ENCODE measurements around the gene CHD9.
A peak's percentile ranks its signal among the peaks of the same experiment; 100 is the strongest.

CHD9 gene

GRCh38 chr16:53078247-53078646 is 23.5 kb downstream of the CHD9 start:
- H3K23ac ChIP-seq (ENCODE audit: low read length): no peak overlapping the region
- H2BK5ac ChIP-seq (ENCODE audit: low read depth, low read length, poor library complexity): no peak overlapping the region
- H2AK5ac ChIP-seq (ENCODE audit: low read length): no peak overlapping the region
- H3K18ac ChIP-seq (ENCODE audit: low read length): no peak overlapping the region
- peaks cover 4% of the 10 kb centered on the region for H3K9me3 ChIP-seq (ENCODE audit: insufficient read depth, low read depth, low read length)
- H4K12ac ChIP-seq (ENCODE audit: low read depth, low read length): no peak overlapping the region
- H3K27ac ChIP-seq (ENCODE audit: low read depth, low read length): no peak overlapping the region
- no peak overlapping the region for H4K8ac ChIP-seq (ENCODE audit: low read depth, low read length)
- H3K9ac ChIP-seq (ENCODE audit: low read length): no peak overlapping the region
- H3K14ac ChIP-seq (ENCODE audit: low read length): no peak overlapping the region
- no peak overlapping the region for H2BK120ac ChIP-seq (ENCODE audit: insufficient read depth, low read length, poor library complexity)
- H3K27me3 ChIP-seq (ENCODE audit: insufficient read depth, low read length): no peaks in the 10 kb centered on the region
- peaks cover 16% of the 10 kb centered on the region for H3K79me1 ChIP-seq (ENCODE audit: low read length)
- no peaks in the 10 kb centered on the region for H3K79me2 ChIP-seq (ENCODE audit: control insufficient read depth, insufficient read depth, low read length, poor library complexity)
- H3K4me3 ChIP-seq (ENCODE audit: low read depth, low read length): no peak overlapping the region
- H3K4ac ChIP-seq (ENCODE audit: low read depth, low read length): no peak overlapping the region
- no CpG with 5 or more reads among the region's 2 CpGs for WGBS (ENCODE audit: extremely low coverage, insufficient coverage, insufficient read length)
- H3K36me3 ChIP-seq (ENCODE audit: control insufficient read depth in 1 of 2, insufficient read depth in 2 of 2, low read length in 2 of 2): no peaks in the 10 kb centered on the region
- peak overlapping the region; percentile 50 for H2BK12ac ChIP-seq (ENCODE audit: low read length)
- no peak overlapping the region for H2AFZ ChIP-seq (ENCODE audit: insufficient read depth, low read length, poor library complexity)
- no peak overlapping the region for H3K4me2 ChIP-seq (ENCODE audit: low read length)
- H3K4me1 ChIP-seq (ENCODE audit: control insufficient read depth in 1 of 2, insufficient read depth in 2 of 2, low read length in 2 of 2): peaks cover 13 to 27% of the 10 kb centered on the region in 2 experiments
- DNase-seq: no peak
- peak overlapping the region; percentile 22 for H4K91ac ChIP-seq (ENCODE audit: low read depth, low read length)

- no peak overlapping the region for H2BK5ac ChIP-seq (ENCODE audit: low read depth, low read length, poor library complexity)
- no CpG with 5 or more reads among the region's 6 CpGs for WGBS (ENCODE audit: extremely low coverage, insufficient coverage, insufficient read length)
- no peaks in the 10 kb centered on the region for H3K79me2 ChIP-seq (ENCODE audit: control insufficient read depth, insufficient read depth, low read length, poor library complexity)
These were observed 24.1 kb downstream of the CHD9 start for GRCh38 chr16:53078765-53079485.

GRCh38 chr16:53080345-53081031 is 25.7 kb downstream of the CHD9 start:
- Histone ChIP-seq H4K12ac (ENCODE audit: low read depth, low read length) (no peak overlapping the region), H2AK5ac (ENCODE audit: low read length) (no peak overlapping the region), H3K79me2 (ENCODE audit: control insufficient read depth, insufficient read depth, low read length, poor library complexity) (no peaks in the 10 kb centered on the region), H4K8ac (ENCODE audit: low read depth, low read length) (no peak overlapping the region), H3K36me3 (ENCODE audit: control insufficient read depth in 1 of 2, insufficient read depth in 2 of 2, low read length in 2 of 2) (no peaks in the 10 kb centered on the region), H3K4me2 (ENCODE audit: low read length) (peak overlapping the region; percentile 43), H3K9me3 (ENCODE audit: insufficient read depth, low read depth, low read length) (no peaks in the 10 kb centered on the region), H2BK5ac (ENCODE audit: low read depth, low read length, poor library complexity) (peak overlapping the region; percentile 65), H3K9ac (ENCODE audit: low read length) (no peak overlapping the region), H3K79me1 (ENCODE audit: low read length) (peaks cover 16% of the 10 kb centered on the region), H3K27ac (ENCODE audit: low read depth, low read length) (peak overlapping the region; percentile 97), H3K18ac (ENCODE audit: low read length) (no peak overlapping the region), H3K4ac (ENCODE audit: low read depth, low read length) (no peak overlapping the region), H2BK120ac (ENCODE audit: insufficient read depth, low read length, poor library complexity) (peak overlapping the region; percentile 61), H3K23ac (ENCODE audit: low read length) (no peak overlapping the region), H3K4me1 (ENCODE audit: control insufficient read depth in 1 of 2, insufficient read depth in 2 of 2, low read length in 2 of 2) (peaks cover 19 to 36% of the 10 kb centered on the region in 2 experiments), H2BK12ac (ENCODE audit: low read length) (no peak overlapping the region), H2AFZ (ENCODE audit: insufficient read depth, low read length, poor library complexity) (no peak overlapping the region), H3K14ac (ENCODE audit: low read length) (no peak overlapping the region), H3K27me3 (ENCODE audit: insufficient read depth, low read length) (no peaks in the 10 kb centered on the region), H3K4me3 (ENCODE audit: low read depth, low read length) (no peak overlapping the region), H4K91ac (ENCODE audit: low read depth, low read length) (peak overlapping the region; percentile 57)
- DNase-seq: peak in 1 of 2 donors; percentile 14
- no CpG with 5 or more reads among the region's 8 CpGs for WGBS (ENCODE audit: extremely low coverage, insufficient coverage, insufficient read length)

More at GRCh38 chr16:53078765-53079485, 24.1 kb downstream of the CHD9 start:
- H3K9ac ChIP-seq (ENCODE audit: low read length): no peak overlapping the region
- H2AK5ac ChIP-seq (ENCODE audit: low read length): no peak overlapping the region
- H3K18ac ChIP-seq (ENCODE audit: low read length): no peak overlapping the region
- no peak overlapping the region for H3K4ac ChIP-seq (ENCODE audit: low read depth, low read length)
- H3K36me3 ChIP-seq (ENCODE audit: control insufficient read depth in 1 of 2, insufficient read depth in 2 of 2, low read length in 2 of 2): no peaks in the 10 kb centered on the region
- H3K27ac ChIP-seq (ENCODE audit: low read depth, low read length): peak overlapping the region; percentile 97
- no peak overlapping the region for H3K14ac ChIP-seq (ENCODE audit: low read length)
- peak overlapping the region; percentile 63 for H2BK12ac ChIP-seq (ENCODE audit: low read length)
- H3K4me1 ChIP-seq (ENCODE audit: control insufficient read depth in 1 of 2, insufficient read depth in 2 of 2, low read length in 2 of 2): peaks cover 13 to 27% of the 10 kb centered on the region in 2 experiments
- H4K8ac ChIP-seq (ENCODE audit: low read depth, low read length): no peak overlapping the region
- H4K91ac ChIP-seq (ENCODE audit: low read depth, low read length): no peak overlapping the region
- peaks cover 4% of the 10 kb centered on the region for H3K9me3 ChIP-seq (ENCODE audit: insufficient read depth, low read depth, low read length)
- peaks cover 16% of the 10 kb centered on the region for H3K79me1 ChIP-seq (ENCODE audit: low read length)
- H3K23ac ChIP-seq (ENCODE audit: low read length): no peak overlapping the region
- no peak overlapping the region for H2BK120ac ChIP-seq (ENCODE audit: insufficient read depth, low read length, poor library complexity)
- H3K27me3 ChIP-seq (ENCODE audit: insufficient read depth, low read length): no peaks in the 10 kb centered on the region
- H4K12ac ChIP-seq (ENCODE audit: low read depth, low read length): no peak overlapping the region
- no peak overlapping the region for H3K4me3 ChIP-seq (ENCODE audit: low read depth, low read length)
- no peak for DNase-seq
- no peak overlapping the region for H3K4me2 ChIP-seq (ENCODE audit: low read length)
- H2AFZ ChIP-seq (ENCODE audit: insufficient read depth, low read length, poor library complexity): no peak overlapping the region

- H2AK5ac ChIP-seq (ENCODE audit: low read length): no peak overlapping the region
- no peak overlapping the region for H3K23ac ChIP-seq (ENCODE audit: low read length)
- no peaks in the 10 kb centered on the region for H3K79me2 ChIP-seq (ENCODE audit: control insufficient read depth, insufficient read depth, low read length, poor library complexity)
- H2BK120ac ChIP-seq (ENCODE audit: insufficient read depth, low read length, poor library complexity): peak overlapping the region; percentile 29
- no peaks in the 10 kb centered on the region for H3K27me3 ChIP-seq (ENCODE audit: insufficient read depth, low read length)
- H3K36me3 ChIP-seq (ENCODE audit: control insufficient read depth in 1 of 2, insufficient read depth in 2 of 2, low read length in 2 of 2): no peaks in the 10 kb centered on the region
- no peak for DNase-seq
- H2BK12ac ChIP-seq (ENCODE audit: low read length): peak overlapping the region; percentile 13
- no peak overlapping the region for H2AFZ ChIP-seq (ENCODE audit: insufficient read depth, low read length, poor library complexity)
- peaks cover 16% of the 10 kb centered on the region for H3K79me1 ChIP-seq (ENCODE audit: low read length)
- H3K4ac ChIP-seq (ENCODE audit: low read depth, low read length): peak overlapping the region; percentile 47
- H3K4me3 ChIP-seq (ENCODE audit: low read depth, low read length): no peak overlapping the region
- peak overlapping the region; percentile 87 for H3K27ac ChIP-seq (ENCODE audit: low read depth, low read length)
- H3K18ac ChIP-seq (ENCODE audit: low read length): no peak overlapping the region
- no peak overlapping the region for H3K9ac ChIP-seq (ENCODE audit: low read length)
- peak overlapping the region; percentile 75 for H3K14ac ChIP-seq (ENCODE audit: low read length)
- no peaks in the 10 kb centered on the region for H3K9me3 ChIP-seq (ENCODE audit: insufficient read depth, low read depth, low read length)
- peaks cover 23 to 38% of the 10 kb centered on the region in 2 experiments for H3K4me1 ChIP-seq (ENCODE audit: control insufficient read depth in 1 of 2, insufficient read depth in 2 of 2, low read length in 2 of 2)
- H3K4me2 ChIP-seq (ENCODE audit: low read length): peak overlapping the region; percentile 43
- H4K12ac ChIP-seq (ENCODE audit: low read depth, low read length): no peak overlapping the region
- no peak overlapping the region for H4K8ac ChIP-seq (ENCODE audit: low read depth, low read length)
- H4K91ac ChIP-seq (ENCODE audit: low read depth, low read length): peak overlapping the region; percentile 78
- H2BK5ac ChIP-seq (ENCODE audit: low read depth, low read length, poor library complexity): peak overlapping the region; percentile 62
These were observed 26.2 kb downstream of the CHD9 start for GRCh38 chr16:53081032-53081424.

Data from trophoblast cell (in vitro differentiated cells and primary cell).